GM21367 (cell line): ENCODE measurements around the gene CHRNA3.
"Not testable (repeated sequence)": the region's sequence is repeated elsewhere in the genome, so short reads cannot be mapped to it uniquely, and the experiment has no call there.

Experiments used
- ATAC-seq: cut with Tn5 transposase; IDR thresholded peaks from one replicate; pipeline ENCODE4 v1.9.1; 2021; ENCODE audit not compliant: unreplicated experiment

The CHRNA3 gene

GRCh38 chr15:78565097-78565950, 55.5 kb downstream of the CHRNA3 start, which contains the start of gene CHRNA5:
CHRNA5 (plus strand) TSS chr15:78565520; CDS start chr15:78565720, 200 bp downstream.
- peak; percentile 66 for ATAC-seq

GRCh38 chr15:78564743-78565096, 56.1 kb downstream of the CHRNA3 start:
- ATAC-seq: no peak

GRCh38 chr15:78563092-78563491, 57.7 kb downstream of the CHRNA3 start:
- no peak for ATAC-seq

- ATAC-seq: no peak
Measured at GRCh38 chr15:78561490-78561889, 59.3 kb downstream of the CHRNA3 start.

GRCh38 chr15:78560201-78560600, 60.6 kb downstream of the CHRNA3 start:
- ATAC-seq: not testable (repeated sequence)

GRCh38 chr15:78552597-78552996, 68.2 kb downstream of the CHRNA3 start:
- ATAC-seq: no peak

GRCh38 chr15:78551902-78552301, 68.9 kb downstream of the CHRNA3 start:
- ATAC-seq: no peak

GRCh38 chr15:78550815-78551214, 70.0 kb downstream of the CHRNA3 start:
- ATAC-seq: no peak

GRCh38 chr15:78550194-78550593, 70.6 kb downstream of the CHRNA3 start:
- no peak for ATAC-seq
